CD4-positive, CD25-positive, alpha-beta regulatory T cell (primary cell): Measurements from ENCODE around the gene POLR2E. TPM values are rescaled to one million over a fixed set of nuclear protein-coding genes. Genes with fewer than 3 reads are reported as not detected.

ENCODE experiments used
- ATAC-seq, 2 donors: fragments of 150-1000 bp; cut with Tn5 transposase; one replicate each; pipeline ENCODE4 v1.10.0; 2021; ENCODE audit warnings: low read depth in 2 of 2, moderate number of reproducible peaks in 2 of 2, moderate library complexity in 1 of 2
- DNase-seq, 3 donors: peaks; one replicate each; pipeline versions ENCODE4 v3.0.0 to v3.0.0-alpha.2; 2012 to 2022; ENCODE audit warnings: mixed read lengths in 1 of 3
- H3K27ac ChIP-seq: one replicate; pipeline ENCODE4 v1.7.0; 2013; ENCODE audit warnings: mild to moderate bottlenecking, low read length; ENCODE audit not compliant: insufficient read depth, poor library complexity, severe bottlenecking
- H3K27me3 ChIP-seq: one replicate; pipeline ENCODE4 v1.7.0; 2013; ENCODE audit warnings: low read length; ENCODE audit not compliant: control insufficient read depth, insufficient read depth
- H3K36me3 ChIP-seq: one replicate; pipeline ENCODE4 v1.7.0; 2013; ENCODE audit warnings: mild to moderate bottlenecking, low read length, moderate library complexity; ENCODE audit not compliant: control insufficient read depth, insufficient read depth
- H3K4me1 ChIP-seq: 2 replicates; pipeline ENCODE4 v1.7.0; 2013; ENCODE audit warnings: mild to moderate bottlenecking, low read length; ENCODE audit not compliant: insufficient read depth, control insufficient read depth, poor library complexity, severe bottlenecking
- H3K4me3 ChIP-seq: one replicate; pipeline ENCODE4 v1.7.0; 2013; ENCODE audit warnings: low read depth, mild to moderate bottlenecking, low read length, moderate library complexity
- H3K9me3 ChIP-seq, 2 experiments: 1 replicate in 1 of 2; 2 replicates in 1 of 2; pipeline ENCODE4 v1.7.0; 2013; ENCODE audit warnings: low read length in 2 of 2, mild to moderate bottlenecking in 1 of 2, moderate library complexity in 1 of 2; ENCODE audit not compliant: control insufficient read depth in 2 of 2
- H3K27ac Mint-ChIP-seq, 3 donors: one replicate each; pipeline ENCODE4 v1.8.0; 2020 to 2022; ENCODE audit warnings: mild to moderate bottlenecking in 3 of 3, mixed read lengths in 3 of 3, moderate library complexity in 2 of 3
- H3K27me3 Mint-ChIP-seq: one replicate; pipeline ENCODE4 v1.8.0; 2022; ENCODE audit warnings: mild to moderate bottlenecking, mixed read lengths
- H3K36me3 Mint-ChIP-seq: one replicate; pipeline ENCODE4 v1.8.0; 2020; ENCODE audit warnings: mixed read lengths
- H3K4me1 Mint-ChIP-seq, 4 donors: one replicate each; pipeline ENCODE4 v1.8.0; 2020 to 2022; ENCODE audit warnings: mixed read lengths in 4 of 4, mild to moderate bottlenecking in 1 of 4
- H3K4me3 Mint-ChIP-seq, 4 donors: one replicate each; pipeline ENCODE4 v1.8.0; 2020 to 2022; ENCODE audit warnings: mild to moderate bottlenecking in 4 of 4, mixed read lengths in 4 of 4, moderate library complexity in 3 of 4
- H3K9me3 Mint-ChIP-seq, 7 donors: one replicate each; pipeline ENCODE4 v1.8.0; 2020 to 2022; ENCODE audit warnings: mixed read lengths in 7 of 7, mild to moderate bottlenecking in 3 of 7, moderate library complexity in 2 of 7
- polyA plus RNA-seq, 4 donors: library from polyadenylated mRNA; unstranded; fragments of 300-500 nt; fragmentation: Illumina TruSeq; gene quantifications; one replicate each; pipeline ENCODE4 v1.2.3, GENCODE V29; 2021
- total RNA-seq: library from RNA; stranded (reverse); gene quantifications from one replicate; pipeline ENCODE4 v1.2.3, GENCODE V29; 2022

Gene POLR2E
- total and polyA plus RNA-seq, 5 donors from 2014 or later: 72.4 to 145 (median 125) TPM

- no peak overlapping the region for H3K27ac ChIP-seq
- DNase-seq (no peak), ATAC-seq (no peak)
- H3K9me3 ChIP-seq: no peaks in the 10 kb centered on the region
- no peaks in the 10 kb centered on the region for H3K27me3 ChIP-seq
- H3K4me3 Mint-ChIP-seq: no peak overlapping the region
- H3K27me3 Mint-ChIP-seq: no peaks in the 10 kb centered on the region
- peaks cover 15% of the 10 kb centered on the region for H3K36me3 Mint-ChIP-seq
- peak overlapping the region in 2 of 3 donors; percentile 51 to 61 for H3K27ac Mint-ChIP-seq
- H3K4me1 ChIP-seq: peaks cover 12% of the 10 kb centered on the region
- peaks cover 5 to 34% (median 19%) of the 10 kb centered on the region in 4 donors for H3K4me1 Mint-ChIP-seq
- peaks cover 2% of the 10 kb centered on the region for H3K36me3 ChIP-seq
- no peak overlapping the region for H3K4me3 ChIP-seq
- peaks cover 0 to 3% (median 0%) of the 10 kb centered on the region in 7 donors for H3K9me3 Mint-ChIP-seq
Measured at GRCh38 chr19:1055886-1056620, 39.1 kb downstream of the POLR2E start.

- peaks cover 0 to 3% (median 0%) of the 10 kb centered on the region in 7 donors for H3K9me3 Mint-ChIP-seq
- peaks cover 12% of the 10 kb centered on the region for H3K4me1 ChIP-seq
- peaks cover 15% of the 10 kb centered on the region for H3K36me3 Mint-ChIP-seq
- ATAC-seq (no peak), DNase-seq (no peak)
- no peak overlapping the region for H3K4me3 Mint-ChIP-seq
- H3K27ac Mint-ChIP-seq: no peak overlapping the region
- H3K27me3 ChIP-seq: no peaks in the 10 kb centered on the region
- H3K4me1 Mint-ChIP-seq: peaks cover 5 to 34% (median 19%) of the 10 kb centered on the region in 4 donors
- H3K9me3 ChIP-seq: no peaks in the 10 kb centered on the region
- H3K27me3 Mint-ChIP-seq: no peaks in the 10 kb centered on the region
- H3K27ac ChIP-seq: no peak overlapping the region
- no peak overlapping the region for H3K4me3 ChIP-seq
- H3K36me3 ChIP-seq: peaks cover 2% of the 10 kb centered on the region
Measured at GRCh38 chr19:1055028-1055425, 40.1 kb downstream of the POLR2E start.

GRCh38 chr19:1054102-1055027 is 40.8 kb downstream of the POLR2E start:
- Histone ChIP-seq H3K27me3 (no peaks in the 10 kb centered on the region), H3K4me3 (no peak overlapping the region), H3K27ac (no peak overlapping the region), H3K36me3 (peaks cover 2% of the 10 kb centered on the region), H3K9me3 (no peaks in the 10 kb centered on the region), H3K4me1 (peaks cover 12% of the 10 kb centered on the region)
- H3K27me3 Mint-ChIP-seq: no peaks in the 10 kb centered on the region
- H3K36me3 Mint-ChIP-seq: peaks cover 15% of the 10 kb centered on the region
- H3K9me3 Mint-ChIP-seq: peaks cover 0 to 3% (median 0%) of the 10 kb centered on the region in 7 donors
- no peak overlapping the region for H3K4me3 Mint-ChIP-seq
- H3K4me1 Mint-ChIP-seq: peaks cover 5 to 34% (median 19%) of the 10 kb centered on the region in 4 donors
- peak overlapping the region in 1 of 3 donors; percentile 77 for H3K27ac Mint-ChIP-seq
- DNase-seq (no peak), ATAC-seq (no peak)

GRCh38 chr19:1053176-1054101 is 41.7 kb downstream of the POLR2E start:
- peak overlapping the region in 1 of 3 donors; percentile 87 for H3K27ac Mint-ChIP-seq
- Histone ChIP-seq H3K9me3 (no peaks in the 10 kb centered on the region), H3K36me3 (no peaks in the 10 kb centered on the region), H3K27me3 (no peaks in the 10 kb centered on the region), H3K27ac (no peak overlapping the region), H3K4me1 (peaks cover 12% of the 10 kb centered on the region), H3K4me3 (no peak overlapping the region)
- H3K36me3 Mint-ChIP-seq: peaks cover 15% of the 10 kb centered on the region
- H3K9me3 Mint-ChIP-seq: peaks cover 0 to 3% (median 0%) of the 10 kb centered on the region in 7 donors
- no peaks in the 10 kb centered on the region for H3K27me3 Mint-ChIP-seq
- no peak overlapping the region for H3K4me3 Mint-ChIP-seq
- DNase-seq (no peak), ATAC-seq (no peak)
- H3K4me1 Mint-ChIP-seq: peaks cover 5 to 32% (median 18%) of the 10 kb centered on the region in 4 donors

GRCh38 chr19:1052349-1052975 is 42.7 kb downstream of the POLR2E start:
- Mint-ChIP-seq H3K4me3 (no peak overlapping the region), H3K36me3 (peaks cover 13% of the 10 kb centered on the region), H3K4me1 (peaks cover 4 to 23% (median 9%) of the 10 kb centered on the region in 4 donors), H3K27ac (peak overlapping the region in 1 of 3 donors; percentile 87), H3K9me3 (peaks cover 0 to 2% (median 0%) of the 10 kb centered on the region in 7 donors), H3K27me3 (no peaks in the 10 kb centered on the region)
- Histone ChIP-seq H3K4me1 (peaks cover 4% of the 10 kb centered on the region), H3K27me3 (no peaks in the 10 kb centered on the region), H3K36me3 (no peaks in the 10 kb centered on the region), H3K4me3 (no peak overlapping the region), H3K9me3 (no peaks in the 10 kb centered on the region), H3K27ac (no peak overlapping the region)
- no peak for ATAC-seq
- no peak for DNase-seq

- Histone ChIP-seq H3K27ac (no peak overlapping the region), H3K4me1 (peaks cover 6% of the 10 kb centered on the region), H3K9me3 (no peaks in the 10 kb centered on the region), H3K36me3 (no peaks in the 10 kb centered on the region), H3K4me3 (no peak overlapping the region), H3K27me3 (no peaks in the 10 kb centered on the region)
- no peak for DNase-seq
- Mint-ChIP-seq H3K36me3 (peaks cover 7% of the 10 kb centered on the region), H3K4me3 (no peak overlapping the region), H3K27ac (peak overlapping the region in 1 of 3 donors; percentile 54), H3K9me3 (no peaks in the 10 kb centered on the region), H3K27me3 (no peaks in the 10 kb centered on the region), H3K4me1 (peaks cover 0 to 16% (median 4%) of the 10 kb centered on the region in 4 donors)
- ATAC-seq: no peak
Measured at GRCh38 chr19:1051791-1052190, 43.4 kb downstream of the POLR2E start.
